Measurements from ENCODE around the gene GPBP1L1.
A peak's percentile ranks its signal among the peaks of the same experiment; 100 is the strongest.

The GPBP1L1 gene, protein sequence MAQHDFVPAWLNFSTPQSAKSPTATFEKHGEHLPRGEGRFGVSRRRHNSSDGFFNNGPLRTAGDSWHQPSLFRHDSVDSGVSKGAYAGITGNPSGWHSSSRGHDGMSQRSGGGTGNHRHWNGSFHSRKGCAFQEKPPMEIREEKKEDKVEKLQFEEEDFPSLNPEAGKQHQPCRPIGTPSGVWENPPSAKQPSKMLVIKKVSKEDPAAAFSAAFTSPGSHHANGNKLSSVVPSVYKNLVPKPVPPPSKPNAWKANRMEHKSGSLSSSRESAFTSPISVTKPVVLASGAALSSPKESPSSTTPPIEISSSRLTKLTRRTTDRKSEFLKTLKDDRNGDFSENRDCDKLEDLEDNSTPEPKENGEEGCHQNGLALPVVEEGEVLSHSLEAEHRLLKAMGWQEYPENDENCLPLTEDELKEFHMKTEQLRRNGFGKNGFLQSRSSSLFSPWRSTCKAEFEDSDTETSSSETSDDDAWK

GRCh38 chr1:45686288-45687013 is at the start of gene GPBP1L1:
TSS of gene GPBP1L1 (minus strand) at chr1:45686533. CDS start at chr1:45659087, 27,446 bp downstream.
- peak within 1 kb of the TSS; percentile 94 for H3K4me3 ChIP-seq (ENCODE audit: low read length, poor library complexity, severe bottlenecking)
- H3K36me3 ChIP-seq (ENCODE audit: insufficient read depth, low read length): no peaks in the 10 kb centered on the region
- H3F3A ChIP-seq (ENCODE audit: low read depth): no peaks in the 10 kb centered on the region
- no peaks in the 10 kb centered on the region for H3K9me2 ChIP-seq (replicated peaks; ENCODE audit: low read depth, low read length)
- H3K79me2 ChIP-seq (ENCODE audit: insufficient read depth, low read length): peaks cover 87% of the 10 kb centered on the region
- H3K9me3 ChIP-seq (ENCODE audit: insufficient read depth, low read depth, low read length): no peaks in the 10 kb centered on the region
- TF ChIP-seq EZH2phosphoT487 (IDR thresholded peaks at IDR 0.05; ENCODE audit: borderline replicate concordance): no peak
- TF ChIP-seq CTCF (conservative IDR thresholded peaks at IDR 0.05; ENCODE audit: low read length): no peak
- H3K4me1 ChIP-seq (ENCODE audit: insufficient read depth, low read length, poor library complexity, severe bottlenecking): peaks cover 25% of the 10 kb centered on the region
- no peaks in the 10 kb centered on the region for H3K27me3 ChIP-seq (ENCODE audit: insufficient read depth, low read length, poor library complexity, severe bottlenecking)
- peak within 1 kb of the TSS; percentile 87 for H2AFZ ChIP-seq (ENCODE audit: low read length)
- peak within 1 kb of the TSS; percentile 99 for H3K9ac ChIP-seq (ENCODE audit: low read depth, low read length, poor library complexity, severe bottlenecking)
- H4K20me1 ChIP-seq (ENCODE audit: insufficient read depth, low read length, poor library complexity, severe bottlenecking): peaks cover 42% of the 10 kb centered on the region
- H3K4me2 ChIP-seq (ENCODE audit: low read depth, low read length, poor library complexity, severe bottlenecking): peak within 1 kb of the TSS; percentile 88

DNA sequence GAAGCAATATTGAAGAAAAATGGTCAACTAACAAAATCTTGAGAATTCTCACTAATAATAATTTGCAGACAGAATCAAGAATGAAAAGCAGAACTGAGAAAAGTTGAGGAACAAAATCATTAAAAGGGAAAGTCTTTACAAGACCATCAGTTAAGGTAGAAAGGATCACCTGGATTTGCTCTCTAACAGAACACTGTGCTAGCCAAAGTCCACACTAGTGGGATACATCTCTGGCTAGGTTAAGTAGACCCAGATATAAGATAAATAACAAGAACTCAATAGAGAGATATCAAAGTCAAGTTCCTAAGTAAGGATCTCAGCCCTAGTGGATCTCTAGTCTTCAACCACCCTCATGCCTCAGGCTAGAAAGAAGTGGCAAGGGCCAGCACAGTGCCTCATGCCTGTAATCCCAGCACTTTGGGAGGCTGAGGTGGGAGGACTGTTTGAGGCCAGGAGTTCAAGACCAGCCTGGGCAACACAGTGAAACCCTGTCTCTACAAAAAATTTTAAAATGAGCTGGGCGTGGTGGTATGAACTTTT is 44.5 kb upstream of the GPBP1L1 start:
- no peaks in the 10 kb centered on the region for H3F3A ChIP-seq (ENCODE audit: low read depth)

More for the DNA sequence above, 44.5 kb upstream of the GPBP1L1 start:
- no peaks in the 10 kb centered on the region for H3K4me1 ChIP-seq (ENCODE audit: insufficient read depth, low read length, poor library complexity, severe bottlenecking)
- H3K4me3 ChIP-seq (ENCODE audit: low read length, poor library complexity, severe bottlenecking): no peak overlapping the region
- H3K9ac ChIP-seq (ENCODE audit: low read depth, low read length, poor library complexity, severe bottlenecking): no peak overlapping the region
- H3K4me2 ChIP-seq (ENCODE audit: low read depth, low read length, poor library complexity, severe bottlenecking): no peak overlapping the region
- H3K27me3 ChIP-seq (ENCODE audit: insufficient read depth, low read length, poor library complexity, severe bottlenecking): no peaks in the 10 kb centered on the region
- H4K20me1 ChIP-seq (ENCODE audit: insufficient read depth, low read length, poor library complexity, severe bottlenecking): no peaks in the 10 kb centered on the region
- no peaks in the 10 kb centered on the region for H3K36me3 ChIP-seq (ENCODE audit: insufficient read depth, low read length)
- no peak overlapping the region for H2AFZ ChIP-seq (ENCODE audit: low read length)
- no peaks in the 10 kb centered on the region for H3K79me2 ChIP-seq (ENCODE audit: insufficient read depth, low read length)
- no peak for TF ChIP-seq CTCF (conservative IDR thresholded peaks at IDR 0.05; ENCODE audit: low read length)
- TF ChIP-seq EZH2phosphoT487 (IDR thresholded peaks at IDR 0.05; ENCODE audit: borderline replicate concordance): no peak
- H3K9me3 ChIP-seq (ENCODE audit: insufficient read depth, low read depth, low read length): no peaks in the 10 kb centered on the region
- H3K9me2 ChIP-seq (replicated peaks; ENCODE audit: low read depth, low read length): no peaks in the 10 kb centered on the region
